ENCODE data around the gene IFT27.
"Not testable (repeated sequence)": the region's sequence is repeated elsewhere in the genome, so short reads cannot be mapped to it uniquely, and the experiment has no call there.

IFT27 gene

DNA sequence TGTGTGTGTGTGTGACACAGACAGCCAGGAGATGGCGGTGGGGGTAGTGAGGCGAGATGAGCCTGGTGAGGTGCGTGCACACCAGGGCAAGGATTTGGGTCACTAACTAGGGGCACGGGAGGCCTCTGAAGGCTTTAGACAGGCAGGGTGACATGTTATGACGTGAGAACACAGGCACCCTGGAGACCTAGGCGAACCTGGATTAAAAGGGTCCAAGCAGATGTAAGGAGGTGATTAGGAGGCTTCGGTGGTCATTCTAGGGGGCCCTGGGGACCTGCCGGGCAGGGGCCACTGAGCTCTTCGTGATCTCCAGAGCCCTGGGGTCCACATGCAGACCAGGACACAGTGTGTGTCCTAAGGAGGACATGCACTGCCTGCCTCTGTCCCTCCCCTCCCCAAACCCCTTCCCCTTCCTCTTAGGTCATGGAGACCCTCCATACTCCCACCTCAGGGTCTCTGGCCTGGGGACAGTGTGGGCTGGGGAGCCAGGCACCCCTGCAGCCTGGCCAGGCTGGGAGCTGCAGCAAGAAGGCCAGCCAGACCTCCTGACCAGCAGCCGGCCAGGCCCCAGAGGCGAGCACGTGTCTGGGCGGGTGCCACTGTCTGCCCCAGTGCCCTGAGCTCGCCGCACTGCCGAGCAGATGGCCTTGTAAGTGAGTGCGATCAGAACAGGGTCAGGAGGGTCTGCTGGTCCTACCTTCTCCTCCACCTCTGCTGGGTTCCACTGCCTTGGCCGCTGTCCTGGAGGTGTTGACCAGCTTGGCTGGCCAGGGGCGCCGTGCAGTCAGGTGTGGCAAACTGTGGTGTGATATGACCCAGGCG, 32.1 kb downstream of the IFT27 start:
- DNase-seq (ENCODE audit: low read depth) = no peak

DNA sequence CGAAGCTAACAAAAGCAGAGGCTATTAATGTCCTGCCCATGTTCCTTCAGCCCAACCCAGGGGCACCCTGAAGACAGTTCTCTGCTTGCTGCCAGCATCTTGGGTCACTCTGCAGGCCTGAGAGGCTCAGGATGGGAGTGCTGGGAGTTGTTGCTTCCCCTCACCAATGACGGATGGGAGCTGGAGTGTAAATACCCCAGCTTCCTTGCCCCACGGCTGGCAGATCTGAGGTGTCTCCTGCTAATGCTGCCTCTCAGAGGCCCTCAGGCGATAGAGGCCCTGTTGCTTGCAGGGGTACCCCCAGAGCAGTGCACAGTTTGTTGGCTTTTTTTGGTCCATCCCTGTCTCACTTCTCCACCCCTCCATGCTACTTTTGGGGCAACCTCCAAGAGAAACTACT, 32.9 kb downstream of the IFT27 start:
- DNase-seq (ENCODE audit: low read depth) = no peak

DNA sequence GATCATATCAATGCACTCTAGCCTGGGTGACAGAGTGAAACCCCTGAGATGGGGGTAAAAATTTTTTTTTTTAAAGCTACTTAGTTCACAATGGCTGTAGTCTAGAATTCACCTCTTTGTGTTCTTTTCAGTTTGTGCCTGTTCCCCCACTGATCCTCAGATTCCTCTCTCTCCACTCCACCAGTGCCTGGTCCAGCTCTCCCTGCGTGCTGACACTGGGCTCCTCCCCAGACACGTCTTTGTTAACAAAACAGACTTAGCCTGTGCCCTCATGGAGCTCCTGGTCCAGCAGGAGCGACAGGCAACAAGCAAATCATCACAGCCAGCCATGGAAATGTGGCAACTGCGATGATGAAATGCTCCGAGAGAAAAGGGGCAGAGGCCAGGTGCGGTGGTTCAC, 34.0 kb downstream of the IFT27 start:
- DNase-seq (ENCODE audit: low read depth) = no peak

- DNase-seq (ENCODE audit: low read depth) = no peak
Measured at GRCh38 chr22:36741204-36741793, 34.6 kb downstream of the IFT27 start.

DNA sequence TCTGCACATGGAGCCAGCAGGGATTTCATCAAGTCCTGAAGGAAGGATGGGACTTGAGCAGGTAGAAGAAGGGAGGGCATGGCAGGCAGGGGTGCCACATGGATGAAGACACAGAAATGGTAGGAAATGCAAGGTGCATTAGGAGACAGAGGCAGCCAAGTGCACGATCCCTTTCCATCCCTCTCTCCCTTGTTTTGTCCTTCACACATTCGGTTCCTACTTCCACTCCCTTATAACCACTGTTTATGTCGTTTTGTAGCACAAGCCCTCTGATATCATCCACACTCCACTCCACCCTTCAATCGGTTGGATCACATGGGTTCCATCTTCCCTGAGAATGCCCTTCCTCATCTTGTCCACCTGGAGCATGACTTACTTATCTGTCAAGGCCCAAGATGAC, 35.2 kb downstream of the IFT27 start:
- DNase-seq (ENCODE audit: low read depth) = no peak

- DNase-seq (ENCODE audit: low read depth) = no peak
Measured at GRCh38 chr22:36739185-36739584, 36.7 kb downstream of the IFT27 start.

GRCh38 chr22:36738416-36739020, 37.4 kb downstream of the IFT27 start:
- DNase-seq (ENCODE audit: low read depth) = no peak

DNA sequence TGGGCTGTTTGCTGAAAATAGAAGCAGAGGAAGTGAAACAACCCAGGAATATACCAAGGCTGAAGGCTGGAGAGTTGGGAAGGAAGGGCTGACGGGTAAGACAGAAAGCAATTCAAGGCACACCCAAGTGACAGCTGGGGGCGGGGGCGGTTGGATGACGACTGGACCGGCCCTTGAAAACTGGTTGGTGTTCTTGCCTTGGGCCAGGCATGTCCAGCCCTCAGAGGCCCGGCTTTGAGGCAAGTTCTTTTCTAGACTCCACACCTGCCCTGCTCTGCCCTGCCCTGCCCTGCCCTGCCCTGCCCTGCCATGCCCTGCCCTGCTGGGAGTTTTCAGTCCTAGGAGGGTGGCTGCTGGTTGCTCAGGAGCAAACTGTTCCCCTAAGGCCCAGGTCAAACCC, 38.1 kb downstream of the IFT27 start:
- DNase-seq (ENCODE audit: low read depth) = no peak

- DNase-seq (ENCODE audit: low read depth) = no peak
Measured at GRCh38 chr22:36736701-36737320, 39.1 kb downstream of the IFT27 start.

GRCh38 chr22:36734171-36735058, 41.5 kb downstream of the IFT27 start:
- no peak for DNase-seq (ENCODE audit: low read depth)

DNA sequence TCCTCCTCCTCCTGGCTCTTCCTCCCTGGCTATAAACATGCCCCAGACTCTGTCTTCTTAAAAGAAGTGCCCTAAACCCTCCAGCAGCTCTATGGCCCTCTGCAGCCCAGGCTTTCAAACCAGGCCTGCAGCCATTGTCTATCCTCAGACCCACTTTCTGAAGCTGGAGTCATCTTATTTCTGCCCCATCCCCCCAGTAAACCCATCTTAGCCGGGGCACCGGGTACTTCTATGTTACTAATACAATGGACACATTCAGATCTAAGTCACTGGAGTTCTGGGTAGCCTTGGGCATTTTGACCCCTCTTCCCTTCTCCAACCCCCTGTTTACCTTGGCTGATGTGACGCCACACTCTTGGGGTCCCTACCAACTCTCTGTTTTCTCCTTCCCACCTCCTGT, 42.6 kb downstream of the IFT27 start:
- no peak for DNase-seq (ENCODE audit: low read depth)

DNA sequence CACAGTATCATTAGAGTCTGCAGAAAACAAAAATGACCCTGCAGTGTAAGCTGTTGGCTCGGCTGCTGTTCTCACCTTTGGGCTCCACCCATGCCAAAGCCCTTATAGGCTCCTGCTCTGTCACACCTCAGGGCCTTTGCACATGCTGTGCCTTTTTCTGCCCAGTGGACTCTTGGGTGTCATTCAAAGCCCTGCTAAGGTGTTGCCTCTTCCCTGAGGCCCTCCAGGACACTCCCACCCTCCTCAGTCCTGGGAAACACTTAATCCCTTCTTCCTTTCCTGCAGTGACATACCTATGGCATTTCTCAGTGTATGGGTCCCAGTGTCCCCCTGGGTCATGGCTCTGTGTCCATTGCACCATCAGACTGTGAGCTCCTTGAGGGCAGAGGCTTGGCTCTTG, 43.3 kb downstream of the IFT27 start:
- no peak for DNase-seq (ENCODE audit: low read depth)

DNA sequence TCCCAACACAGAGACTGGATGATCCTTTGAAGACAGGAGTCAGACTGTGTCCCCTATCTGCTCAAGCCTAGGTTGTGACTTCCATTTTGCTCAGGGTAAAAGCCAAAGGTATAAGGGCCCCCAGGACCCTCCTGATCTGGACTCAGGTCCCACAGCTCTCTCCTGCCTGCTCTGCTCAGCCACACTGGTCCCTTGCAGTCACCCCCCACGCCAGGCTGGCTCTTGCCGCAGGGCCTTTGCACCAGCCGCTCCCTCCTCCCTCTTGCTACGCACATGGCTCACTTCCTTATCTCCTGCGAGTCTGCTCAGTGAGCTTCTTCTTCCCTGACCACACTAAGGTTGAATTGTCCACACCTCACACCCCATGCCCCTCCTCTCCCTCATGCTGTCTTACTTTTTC, 44.0 kb downstream of the IFT27 start:
- no peak for DNase-seq (ENCODE audit: low read depth)

GRCh38 chr22:36731321-36731720, 44.6 kb downstream of the IFT27 start:
- DNase-seq (ENCODE audit: low read depth) = not testable (repeated sequence)

- DNase-seq (ENCODE audit: low read depth) = no peak
Measured at GRCh38 chr22:36730176-36730858, 45.6 kb downstream of the IFT27 start.

DNA sequence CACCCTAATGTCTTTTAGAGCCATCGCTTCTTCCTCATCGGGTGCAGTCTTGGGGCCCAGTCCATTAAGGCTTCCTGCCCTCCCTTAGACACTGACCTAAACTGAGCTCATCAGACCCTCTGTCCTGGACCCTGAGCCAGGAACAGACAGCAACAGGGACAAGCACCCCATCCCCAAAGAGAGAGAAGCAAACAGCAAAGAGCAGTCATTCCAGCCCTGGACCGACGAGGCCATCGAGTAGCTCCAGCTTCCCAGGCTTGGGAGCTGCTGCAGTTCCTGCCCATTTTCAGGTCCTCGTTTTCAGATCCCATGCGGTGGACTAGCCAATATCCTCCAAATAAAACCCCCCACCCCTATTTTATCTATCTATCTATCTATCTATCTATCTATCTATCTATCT, 46.6 kb downstream of the IFT27 start:
- no peak for DNase-seq (ENCODE audit: low read depth)

GRCh38 chr22:36728505-36728904, 47.4 kb downstream of the IFT27 start:
- no peak for DNase-seq (ENCODE audit: low read depth)

- DNase-seq (ENCODE audit: low read depth) = no peak
Measured at GRCh38 chr22:36727927-36728488, 47.9 kb downstream of the IFT27 start.

DNA sequence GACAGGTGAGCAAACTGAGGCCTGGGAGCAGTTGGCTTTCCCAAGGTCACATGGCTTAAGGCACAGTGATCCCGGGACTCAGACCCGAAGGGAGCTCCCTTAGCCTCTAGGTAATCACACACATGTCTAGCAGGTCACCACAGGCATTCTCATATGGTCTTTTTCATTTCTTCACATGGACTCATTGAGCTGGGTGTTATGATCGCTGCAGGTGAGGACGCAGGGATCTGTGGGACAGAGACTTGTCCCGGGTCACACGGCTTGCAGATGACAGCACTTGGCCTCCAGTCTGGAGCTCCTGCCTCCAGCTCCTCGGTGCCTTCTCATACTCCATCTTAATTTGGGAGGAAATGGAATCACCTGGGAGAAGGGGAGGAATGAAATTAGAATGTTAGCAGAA, 48.8 kb downstream of the IFT27 start:
- no peak for DNase-seq (ENCODE audit: low read depth)

DNA sequence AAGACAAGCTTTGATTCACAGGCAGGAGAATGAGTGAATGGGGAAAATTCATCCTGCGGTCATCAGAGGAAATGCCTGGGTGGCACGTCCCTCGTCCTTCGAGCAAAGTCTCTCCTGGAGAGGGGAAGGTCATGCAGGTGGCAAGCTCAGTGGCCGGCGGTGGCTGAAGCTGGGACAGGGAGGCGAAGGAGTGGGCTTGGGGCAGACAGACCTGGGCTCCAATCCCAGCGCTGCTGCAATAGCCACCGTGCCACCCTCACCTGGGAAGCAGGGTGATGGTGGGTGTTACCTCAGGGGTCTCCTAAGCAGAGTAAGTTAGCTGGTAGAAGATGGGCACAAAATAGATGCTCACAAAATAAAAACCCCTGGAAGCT, 49.9 kb downstream of the IFT27 start:
- DNase-seq (ENCODE audit: low read depth) = no peak

GRCh38 chr22:36725366-36726006, 50.4 kb downstream of the IFT27 start:
- DNase-seq (ENCODE audit: low read depth) = no peak

All from activated T-helper 9 cell treated with anti-CD3 and anti-CD28 coated beads, Interleukin-2, amount 50 U/mL, for 16 hours (primary cell).